Pancreas (tissue), 10 donors: Measurements from ENCODE around the gene HPCAL4. TPM values are rescaled to one million over a fixed set of nuclear protein-coding genes. Genes with fewer than 3 reads are reported as not detected.

Experiments used
- ATAC-seq, 4 donors: fragments of 200-7000 bp; cut with Tn5 transposase; one replicate each; pipeline versions ENCODE4 v1.8.0 to v1.9.1; 2020; ENCODE audit warnings: mild to moderate bottlenecking in 4 of 4, moderate library complexity in 4 of 4
- DNase-seq, 6 donors: peaks; one replicate each; pipeline ENCODE4 v3.0.0-alpha.2; 2020
- FAIRE-seq: peaks from 2 replicates; lab custom pipeline; 2012; peaks lifted over from hg19 to GRCh38; lab: Jason Lieb, UNC
- H3K27ac ChIP-seq, 4 donors: fragments of 200-600 bp; sonication (generic); 1 replicate in 3 of 4; 2 replicates in 1 of 4; pipeline versions ENCODE4 v1.5.0 to v1.8.0; 2020
- H3K27me3 ChIP-seq, 4 donors: fragments of 200-600 bp; one replicate each; pipeline ENCODE4 v1.8.0; 2021
- H3K36me3 ChIP-seq, 3 donors: fragments of 200-600 bp; sonication (generic) in 1 of 3; one replicate each; pipeline versions ENCODE4 v1.5.0 to v1.8.0; 2020 to 2021
- H3K4me1 ChIP-seq, 3 donors: fragments of 200-600 bp; one replicate each; pipeline ENCODE4 v1.8.0; 2021
- H3K4me3 ChIP-seq, 4 donors: fragments of 200-600 bp; sonication (generic) in 2 of 4; one replicate each; pipeline versions ENCODE4 v1.5.0 to v1.8.0; 2020 to 2021
- H3K9me3 ChIP-seq, 4 donors: fragments of 200-600 bp; one replicate each; pipeline ENCODE4 v1.8.0; 2021
- WGBS, 2 donors: extraction: QIAGEN DNeasy Blood & Tissue Kit; methylation state at CpG; one replicate each; pipeline ENCODE4 v1.1.7; 2013; 5-methylcytosine and 5-hydroxymethylcytosine counted together
- intact Hi-C, 3 donors: fragments of 100-400 bp; cut with DNase I; formaldehyde crosslinking; loops; one replicate each; pipeline versions ENCODE4 v1.11.1 to v1.14.2; 2022
- polyA plus RNA-seq, 2 donors: library from polyadenylated mRNA; stranded (reverse); fragments of 200-250 nt; gene quantifications; one replicate each; pipeline ENCODE4 v1.2.3, GENCODE V29; 2013
- total RNA-seq, 6 donors: library from RNA; stranded (reverse); fragmentation: NEBNext Ultra II Directional in 4 of 6; extraction: Animal tissue kit (Norgen Biotek cat#: 25700) in 4 of 6; gene quantifications; one replicate each; pipeline versions ENCODE4 v1.2.1 to v1.2.4, GENCODE V29; 2021 to 2023
- TF ChIP-seq, protein P1 (sequence below), 4 donors: fragments of 200-600 bp; sonication (generic) in 3 of 4; IDR thresholded peaks; one replicate each; pipeline versions ENCODE4 v1.5.0 to v1.8.0; 2021; ENCODE audit warnings: antibody characterized with exemption in 4 of 4
- donor health status: healthy with polysubstance abuse.
- donor health status: DM: no; HTN: no; CAD: no; lungs with moderate emphysema.
- donor health status: DM: no; HTN: no; CAD: no.
- donor health status: control.
- donor health status: control.
- donor health status: Bipolar disorder and iron deficiency.
- donor health status: DM: yes; HTN: yes; CAD: no.
- donor health status: DM: no; HTN: no; CAD: no.
- donor health status: DM: no; HTN: no; CAD: no.
- donor health status: DM: yes; HTN: yes; CAD: no.

HPCAL4 gene
- total and polyA plus RNA-seq, 8 donors: 0.15 to 7.8 (median 1.2) TPM

DNA sequence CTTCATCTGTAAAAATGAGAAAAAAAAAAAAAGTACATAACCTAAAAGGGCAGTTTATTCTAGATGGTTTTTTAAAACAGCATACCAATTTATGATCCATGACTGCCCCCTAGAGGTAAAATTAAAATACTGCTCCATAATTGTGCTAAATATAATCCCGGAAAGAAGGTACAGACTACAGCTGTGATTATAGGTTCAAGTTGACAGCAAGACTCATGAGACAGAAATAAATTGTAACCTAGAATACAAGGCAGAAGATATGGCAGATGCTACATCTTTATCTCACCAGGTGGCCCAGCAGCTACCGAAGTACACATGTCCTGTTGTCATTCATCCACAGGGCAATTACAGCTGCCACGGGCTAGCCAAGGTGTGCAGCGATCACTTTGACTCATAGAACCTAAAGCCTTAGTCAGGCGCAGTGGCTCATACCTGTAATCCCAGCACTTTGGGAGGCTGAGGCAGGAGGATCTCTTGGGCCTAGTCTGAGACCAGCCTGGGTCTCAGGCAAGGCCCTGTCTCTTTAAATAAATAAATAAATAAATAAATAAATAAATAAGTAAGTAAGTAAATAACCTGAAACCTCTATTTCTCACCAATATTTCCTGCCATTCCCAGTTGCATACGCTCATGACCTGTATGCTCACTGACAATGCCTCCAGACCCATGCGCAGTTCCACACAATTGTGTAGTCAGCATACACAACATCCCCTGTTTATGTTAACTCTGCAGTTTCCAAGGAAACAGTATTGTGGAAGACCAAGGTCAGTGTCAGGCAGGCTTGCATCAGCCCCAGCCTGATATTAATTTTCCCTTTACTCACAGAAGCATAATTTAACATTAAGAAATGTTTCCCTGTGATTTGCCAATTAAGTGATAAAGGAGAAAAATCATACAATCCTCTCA, 29.1 kb upstream of the HPCAL4 start:
- Histone ChIP-seq H3K27me3 (no peaks in the 10 kb centered on the region), H3K4me1 (peaks cover 0 to 4% (median 0%) of the 10 kb centered on the region in 3 donors), H3K27ac (no peak overlapping the region), H3K36me3 (no peaks in the 10 kb centered on the region), H3K4me3 (no peak overlapping the region), H3K9me3 (no peaks in the 10 kb centered on the region)
- TF ChIP-seq, protein P1, sequence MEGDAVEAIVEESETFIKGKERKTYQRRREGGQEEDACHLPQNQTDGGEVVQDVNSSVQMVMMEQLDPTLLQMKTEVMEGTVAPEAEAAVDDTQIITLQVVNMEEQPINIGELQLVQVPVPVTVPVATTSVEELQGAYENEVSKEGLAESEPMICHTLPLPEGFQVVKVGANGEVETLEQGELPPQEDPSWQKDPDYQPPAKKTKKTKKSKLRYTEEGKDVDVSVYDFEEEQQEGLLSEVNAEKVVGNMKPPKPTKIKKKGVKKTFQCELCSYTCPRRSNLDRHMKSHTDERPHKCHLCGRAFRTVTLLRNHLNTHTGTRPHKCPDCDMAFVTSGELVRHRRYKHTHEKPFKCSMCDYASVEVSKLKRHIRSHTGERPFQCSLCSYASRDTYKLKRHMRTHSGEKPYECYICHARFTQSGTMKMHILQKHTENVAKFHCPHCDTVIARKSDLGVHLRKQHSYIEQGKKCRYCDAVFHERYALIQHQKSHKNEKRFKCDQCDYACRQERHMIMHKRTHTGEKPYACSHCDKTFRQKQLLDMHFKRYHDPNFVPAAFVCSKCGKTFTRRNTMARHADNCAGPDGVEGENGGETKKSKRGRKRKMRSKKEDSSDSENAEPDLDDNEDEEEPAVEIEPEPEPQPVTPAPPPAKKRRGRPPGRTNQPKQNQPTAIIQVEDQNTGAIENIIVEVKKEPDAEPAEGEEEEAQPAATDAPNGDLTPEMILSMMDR (IDR thresholded peaks at IDR 0.05): peak; percentile 35 to 69 (median 65)
- FAIRE-seq: peak; percentile 97
- DNase-seq: peak in 1 of 6 donors; percentile 52
- ATAC-seq: peak; percentile 91 to 99 (median 94)
- 35 to 39% methylated on average over 7 of the region's 7 CpGs for WGBS, 2 donors
- intact Hi-C loops: loop anchor here in 1 of 3 donors (5.0 kb wide), 1 partner anchor 113 kb away; no protein-coding TSS in a partner anchor

DNA sequence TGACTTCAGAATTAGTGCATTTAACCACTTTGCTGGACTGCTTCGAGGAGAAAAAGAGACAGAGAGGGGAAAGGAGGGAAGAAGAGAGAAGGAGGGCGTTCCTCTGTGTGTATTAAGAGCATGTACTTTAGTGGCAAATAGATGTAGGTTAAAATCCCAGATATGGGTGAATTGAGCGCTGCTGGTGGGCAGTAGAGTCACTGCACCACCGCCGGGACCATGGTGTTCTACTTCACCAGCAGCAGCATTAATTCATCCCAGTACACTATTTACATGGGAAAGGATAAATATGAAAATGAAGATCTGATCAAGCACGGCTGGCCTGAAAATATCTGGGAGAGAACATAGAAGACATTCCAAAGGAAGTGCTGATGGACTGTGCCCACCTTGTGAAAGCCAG, 26.6 kb upstream of the HPCAL4 start:
- intact Hi-C loops: loop anchor here in 1 of 3 donors (10.0 kb wide), 1 partner anchor 113 kb away; no protein-coding TSS in a partner anchor
- FAIRE-seq (no peak), ATAC-seq (no peak), DNase-seq (no peak)
- TF ChIP-seq, protein P1 (IDR thresholded peaks at IDR 0.05): no peak
- Histone ChIP-seq H3K36me3 (no peaks in the 10 kb centered on the region), H3K4me3 (no peak overlapping the region), H3K9me3 (no peaks in the 10 kb centered on the region), H3K27ac (no peak overlapping the region), H3K27me3 (no peaks in the 10 kb centered on the region), H3K4me1 (peaks cover 0 to 4% (median 0%) of the 10 kb centered on the region in 3 donors)
- WGBS, 2 donors: 58 to 69% methylated on average over 6 of the region's 6 CpGs

DNA sequence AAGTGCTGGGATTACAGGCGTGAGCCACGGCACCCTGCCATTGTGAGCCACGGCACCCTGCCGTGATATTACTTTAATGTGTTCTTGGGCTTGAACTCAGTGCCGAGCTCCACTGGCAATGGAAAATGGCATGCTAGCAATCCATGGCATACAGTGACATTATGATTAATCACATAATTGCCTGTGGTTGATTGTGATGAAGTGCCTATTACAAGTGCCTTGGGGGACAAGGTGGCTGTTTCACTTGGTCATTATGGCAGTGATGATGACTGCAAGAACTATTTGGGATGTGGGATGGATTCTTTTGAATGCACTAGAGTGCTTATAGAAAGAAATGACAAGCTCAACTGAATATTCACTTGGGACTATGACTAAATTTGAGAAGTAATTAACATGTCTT, 22.3 kb upstream of the HPCAL4 start:
- Histone ChIP-seq H3K4me3 (no peak overlapping the region), H3K36me3 (no peaks in the 10 kb centered on the region), H3K27ac (no peak overlapping the region), H3K27me3 (no peaks in the 10 kb centered on the region), H3K4me1 (no peaks in the 10 kb centered on the region), H3K9me3 (no peaks in the 10 kb centered on the region)
- WGBS, 2 donors: 91 to 94% methylated on average over 5 of the region's 5 CpGs
- TF ChIP-seq, protein P1 (IDR thresholded peaks at IDR 0.05): no peak
- FAIRE-seq (no peak), DNase-seq (no peak), ATAC-seq (no peak)
- intact Hi-C loops: loop anchor here in 1 of 3 donors (10.0 kb wide), 1 partner anchor 109 kb away; no protein-coding TSS in a partner anchor

DNA sequence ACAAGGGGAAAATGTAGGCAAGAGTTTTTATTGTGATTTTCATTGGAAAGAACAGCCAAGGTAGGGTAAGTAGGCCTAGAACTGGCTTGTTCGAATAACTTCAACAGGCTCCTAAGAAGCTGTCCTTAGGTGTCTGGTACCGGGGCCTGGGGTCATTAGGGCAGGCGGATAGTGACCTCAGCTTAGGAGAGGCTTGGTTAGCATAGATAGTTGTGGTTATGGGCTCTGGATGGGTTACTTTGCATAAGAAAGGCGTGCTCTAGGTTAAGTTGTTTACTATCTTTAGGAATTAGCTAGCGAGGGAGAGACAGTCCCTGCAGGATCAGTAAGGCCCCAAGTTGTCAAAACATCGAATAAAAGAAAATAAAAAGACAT, 20.7 kb upstream of the HPCAL4 start:
- Histone ChIP-seq H3K27me3 (no peaks in the 10 kb centered on the region), H3K36me3 (no peaks in the 10 kb centered on the region), H3K27ac (no peak overlapping the region), H3K9me3 (no peaks in the 10 kb centered on the region), H3K4me1 (no peaks in the 10 kb centered on the region), H3K4me3 (no peak overlapping the region)
- no peak for DNase-seq
- TF ChIP-seq, protein P1 (IDR thresholded peaks at IDR 0.05): no peak
- WGBS, 2 donors: 84 to 85% methylated on average over 6 of the region's 6 CpGs
- intact Hi-C loops: loop anchor here in 1 of 3 donors (10.0 kb wide), 1 partner anchor 107 kb away; no protein-coding TSS in a partner anchor
- FAIRE-seq: no peak
- no peak for ATAC-seq
